DND-41 (cell line): Measurements from ENCODE around the gene SNRNP70.

Experiments used
- CTCF ChIP-seq: IDR thresholded peaks from 2 replicates; pipeline ENCODE4 v1.5.1; 2012; ENCODE audit warnings: borderline replicate concordance, low read length, moderate library complexity, mild to moderate bottlenecking; ENCODE audit not compliant: poor library complexity, severe bottlenecking; ENCODE audit errors: extremely low read depth
- EZH2 ChIP-seq: IDR thresholded peaks from 3 replicates; pipeline ENCODE4 v1.6.1; 2012; ENCODE audit warnings: borderline replicate concordance, low read depth, mild to moderate bottlenecking, moderate library complexity, low read length, inconsistent platforms; ENCODE audit not compliant: severe bottlenecking

DNA sequence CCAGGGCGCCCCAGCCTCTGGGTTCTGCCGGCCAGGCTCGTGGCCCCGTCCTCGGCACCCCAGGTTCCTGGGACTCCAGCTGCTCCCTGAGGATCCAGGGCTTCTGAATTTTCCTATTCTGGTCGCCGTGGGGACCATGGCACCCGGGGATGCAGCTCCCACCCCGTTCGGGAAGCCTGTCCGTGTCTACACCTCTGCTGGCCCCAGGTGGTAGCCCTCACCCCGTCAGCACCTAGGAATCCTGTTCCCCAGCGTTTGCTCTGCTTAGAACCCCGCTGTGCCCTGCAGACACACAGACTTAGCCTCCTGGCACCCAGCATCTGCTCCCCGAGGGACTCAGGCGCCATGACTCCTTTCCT, 35.1 kb downstream of the SNRNP70 start:
- TF ChIP-seq CTCF: no peak
- no peak for TF ChIP-seq EZH2
